Stimulated activated CD4-positive, alpha-beta T cell treated with anti-CD3 and anti-CD28 coated beads, Interleukin-1b, Interleukin-23, amount 100 ng/mL, for 24 hours (primary cell): ENCODE measurements around the gene AVL9.

Experiments used
- DNase-seq, 4 experiments: peaks; one replicate each; pipeline ENCODE4 v3.0.0-alpha.2; 2020; ENCODE audit warnings: low read depth in 4 of 4, low spot score in 1 of 4

The AVL9 gene

GRCh38 chr7:32533276-32534029, 38.2 kb downstream of the AVL9 start:
- DNase-seq: no peak

- no peak for DNase-seq
Observed at GRCh38 chr7:32535162-32535702, 39.9 kb downstream of the AVL9 start.

- no peak for DNase-seq
Observed at GRCh38 chr7:32536016-32536415, 40.7 kb downstream of the AVL9 start.

- no peak for DNase-seq
Observed at GRCh38 chr7:32536585-32536984, 41.3 kb downstream of the AVL9 start.

GRCh38 chr7:32537760-32538159, 42.5 kb downstream of the AVL9 start:
- no peak for DNase-seq

GRCh38 chr7:32539366-32539765, 44.1 kb downstream of the AVL9 start:
- no peak for DNase-seq

GRCh38 chr7:32539919-32540531, 44.7 kb downstream of the AVL9 start:
- DNase-seq: no peak

- no peak for DNase-seq
Observed at GRCh38 chr7:32542595-32542994, 47.3 kb downstream of the AVL9 start.

- no peak for DNase-seq
Observed at GRCh38 chr7:32559480-32559879, 64.2 kb downstream of the AVL9 start.

GRCh38 chr7:32560075-32560474, 64.8 kb downstream of the AVL9 start:
- no peak for DNase-seq

GRCh38 chr7:32561613-32562012, 66.3 kb downstream of the AVL9 start:
- DNase-seq: no peak

GRCh38 chr7:32564542-32564941, 69.3 kb downstream of the AVL9 start:
- no peak for DNase-seq

- DNase-seq: no peak
Observed at GRCh38 chr7:32569388-32570289, 74.3 kb downstream of the AVL9 start.

- no peak for DNase-seq
Observed at GRCh38 chr7:32573110-32573687, 77.9 kb downstream of the AVL9 start.

- DNase-seq: no peak
Observed at GRCh38 chr7:32574626-32575025, 79.3 kb downstream of the AVL9 start.

- DNase-seq: no peak
Observed at GRCh38 chr7:32577421-32577820, 82.1 kb downstream of the AVL9 start.

GRCh38 chr7:32579776-32580175, 84.5 kb downstream of the AVL9 start:
- no peak for DNase-seq

- DNase-seq: no peak
Observed at GRCh38 chr7:32580646-32581045, 85.4 kb downstream of the AVL9 start.

- no peak for DNase-seq
Observed at GRCh38 chr7:32582036-32582435, 86.7 kb downstream of the AVL9 start.

GRCh38 chr7:32583791-32584190, 88.5 kb downstream of the AVL9 start:
- no peak for DNase-seq
